MCF 10A (cell line): ENCODE results near the gene LASP1NB.

Source experiments
- BruUV-seq: library from RNA; stranded (reverse); fragments of 400-500 nt; replicated peaks from 2 replicates; lab custom pipeline; 2021; lab: Mats Ljungman, UMichigan
- CTCF ChIA-PET: fragments of 300-600 bp; sonication (Branson Sonifier 250); formaldehyde crosslinking; extraction: SDS; loops from one replicate; lab custom pipeline; 2021; ENCODE audit warnings: antibody characterized with exemption, inconsistent platforms; lab: Yijun Ruan, JAX
- POLR2A ChIA-PET: fragments of 300-600, 350-650 bp; sonication (Branson Sonifier 250); formaldehyde crosslinking; extraction: SDS; loops from one replicate; lab custom pipeline; 2020; ENCODE audit warnings: antibody characterized with exemption, inconsistent platforms; lab: Yijun Ruan, JAX
- DNase-seq: peaks from one replicate; pipeline ENCODE4 v3.0.0-alpha.2; 2018; ENCODE audit not compliant: unreplicated experiment
- H3K27ac Mint-ChIP-seq: one replicate; pipeline ENCODE4 v1.8.0; 2022; ENCODE audit warnings: mild to moderate bottlenecking, low read depth, mixed read lengths; ENCODE audit not compliant: unreplicated experiment
- H3K27me3 Mint-ChIP-seq: one replicate; pipeline ENCODE4 v1.8.0; 2022; ENCODE audit warnings: mixed read lengths; ENCODE audit not compliant: insufficient read depth, unreplicated experiment
- H3K36me3 Mint-ChIP-seq: one replicate; pipeline ENCODE4 v1.8.0; 2022; ENCODE audit warnings: mild to moderate bottlenecking, moderate library complexity, mixed read lengths; ENCODE audit not compliant: insufficient read depth, unreplicated experiment
- H3K4me1 Mint-ChIP-seq: one replicate; pipeline ENCODE4 v1.8.0; 2022; ENCODE audit warnings: mixed read lengths; ENCODE audit not compliant: insufficient read depth, unreplicated experiment
- H3K4me3 Mint-ChIP-seq: one replicate; pipeline ENCODE4 v1.8.0; 2022; ENCODE audit warnings: mild to moderate bottlenecking, moderate library complexity, mixed read lengths; ENCODE audit not compliant: unreplicated experiment
- H3K9me3 Mint-ChIP-seq: one replicate; pipeline ENCODE4 v1.8.0; 2022; ENCODE audit warnings: mixed read lengths; ENCODE audit not compliant: unreplicated experiment
- intact Hi-C: fragments of 100-400 bp; cut with micrococcal nuclease; formaldehyde crosslinking; loops from 2 replicates; pipeline ENCODE4 v1.14.1; 2022
- TF ChIP-seq, protein P1 (sequence below): fragments of 200-600 bp; IDR thresholded peaks from one replicate; pipeline ENCODE4 v1.8.0; 2022; ENCODE audit warnings: antibody characterized with exemption, mild to moderate bottlenecking; ENCODE audit not compliant: unreplicated experiment

The LASP1NB gene

DNA sequence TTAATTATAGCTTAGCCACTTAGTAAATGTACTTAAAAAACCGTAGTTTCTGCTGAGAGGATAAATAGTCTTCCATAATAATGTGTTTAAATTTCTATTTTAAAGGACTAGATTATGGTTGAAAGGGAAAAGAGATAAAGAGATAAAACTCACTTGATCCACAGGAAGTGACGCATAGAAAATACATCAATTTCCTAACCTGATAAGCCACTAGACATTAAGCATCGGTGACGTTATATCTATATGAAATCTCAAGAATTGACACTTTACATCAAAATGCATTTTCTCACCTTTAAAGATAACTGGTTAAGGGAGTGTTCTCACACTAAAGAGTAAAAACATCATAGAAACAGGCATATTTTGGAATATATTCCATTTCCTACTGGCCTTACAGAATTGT is 36.0 kb downstream of the LASP1NB start:
- Mint-ChIP-seq H3K36me3 (no peaks in the 10 kb centered on the region), H3K9me3 (no peaks in the 10 kb centered on the region), H3K4me1 (no peaks in the 10 kb centered on the region), H3K4me3 (no peak overlapping the region), H3K27me3 (no peaks in the 10 kb centered on the region), H3K27ac (no peak overlapping the region)
- ChIA-PET POLR2A (interaction anchor here (0.7 kb wide), 1 partner anchor 23 kb away, joined by 3 read pairs; no protein-coding TSS in a partner anchor), CTCF (no interaction called here)
- no TSS peak for BruUV-seq
- TF ChIP-seq, protein P1, sequence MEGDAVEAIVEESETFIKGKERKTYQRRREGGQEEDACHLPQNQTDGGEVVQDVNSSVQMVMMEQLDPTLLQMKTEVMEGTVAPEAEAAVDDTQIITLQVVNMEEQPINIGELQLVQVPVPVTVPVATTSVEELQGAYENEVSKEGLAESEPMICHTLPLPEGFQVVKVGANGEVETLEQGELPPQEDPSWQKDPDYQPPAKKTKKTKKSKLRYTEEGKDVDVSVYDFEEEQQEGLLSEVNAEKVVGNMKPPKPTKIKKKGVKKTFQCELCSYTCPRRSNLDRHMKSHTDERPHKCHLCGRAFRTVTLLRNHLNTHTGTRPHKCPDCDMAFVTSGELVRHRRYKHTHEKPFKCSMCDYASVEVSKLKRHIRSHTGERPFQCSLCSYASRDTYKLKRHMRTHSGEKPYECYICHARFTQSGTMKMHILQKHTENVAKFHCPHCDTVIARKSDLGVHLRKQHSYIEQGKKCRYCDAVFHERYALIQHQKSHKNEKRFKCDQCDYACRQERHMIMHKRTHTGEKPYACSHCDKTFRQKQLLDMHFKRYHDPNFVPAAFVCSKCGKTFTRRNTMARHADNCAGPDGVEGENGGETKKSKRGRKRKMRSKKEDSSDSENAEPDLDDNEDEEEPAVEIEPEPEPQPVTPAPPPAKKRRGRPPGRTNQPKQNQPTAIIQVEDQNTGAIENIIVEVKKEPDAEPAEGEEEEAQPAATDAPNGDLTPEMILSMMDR: no peak
- intact Hi-C loops: no loop called here
- DNase-seq: no peak

GRCh38 chr17:38967290-38967738 is 41.9 kb downstream of the LASP1NB start, which contains the start of gene FBXO47:
Gene FBXO47 (minus strand): TSS chr17:38967403. CDS start chr17:38963025, 4,378 bp downstream.
- intact Hi-C loops: no loop called here

DNA sequence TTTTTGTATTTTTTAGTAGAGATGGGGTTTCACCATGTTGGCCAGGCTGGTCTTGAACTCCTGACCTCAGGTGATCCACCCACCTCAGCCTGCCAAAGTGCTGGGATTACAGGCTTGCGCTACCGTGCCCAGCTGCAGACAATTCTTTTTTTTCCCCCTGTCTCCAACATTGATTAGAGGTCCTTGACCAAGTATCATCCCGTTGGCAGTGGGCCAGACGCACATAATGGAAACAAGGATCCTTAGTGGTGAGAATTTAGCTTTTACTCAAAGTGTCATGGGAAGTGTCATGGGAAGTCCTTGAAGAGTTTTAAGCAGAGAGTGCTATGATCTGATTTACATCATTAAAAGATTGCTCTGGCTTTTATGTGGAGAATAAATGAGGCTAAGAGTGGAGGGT is 43.9 kb downstream of the LASP1NB start:
- ChIA-PET POLR2A (no interaction called here), CTCF (no interaction called here)
- Mint-ChIP-seq H3K27ac (peak overlapping the region; percentile 6), H3K27me3 (no peaks in the 10 kb centered on the region), H3K4me3 (no peak overlapping the region), H3K36me3 (no peaks in the 10 kb centered on the region), H3K4me1 (peaks cover 12% of the 10 kb centered on the region), H3K9me3 (no peaks in the 10 kb centered on the region)
- TF ChIP-seq, protein P1: no peak
- no TSS peak for BruUV-seq
- no peak for DNase-seq
- intact Hi-C loops: no loop called here

More at GRCh38 chr17:38967290-38967738, 41.9 kb downstream of the LASP1NB start, which contains the start of gene FBXO47:
- H3K27me3 Mint-ChIP-seq: no peaks in the 10 kb centered on the region
- TF ChIP-seq, protein P1: no peak
- peak within 1 kb of the TSS; percentile 73 for H3K4me3 Mint-ChIP-seq
- peak; percentile 96 for DNase-seq
- no peaks in the 10 kb centered on the region for H3K9me3 Mint-ChIP-seq
- CTCF ChIA-PET: no interaction called here
- no peaks in the 10 kb centered on the region for H3K36me3 Mint-ChIP-seq
- H3K27ac Mint-ChIP-seq: peak within 1 kb of the TSS; percentile 36
- no TSS peak for BruUV-seq
- H3K4me1 Mint-ChIP-seq: peaks cover 12% of the 10 kb centered on the region
- POLR2A ChIA-PET: interaction anchor here (0.6 kb wide), 1 partner anchor 233 kb away, joined by 3 read pairs; the partner anchor contains the start of gene RPL19

DNA sequence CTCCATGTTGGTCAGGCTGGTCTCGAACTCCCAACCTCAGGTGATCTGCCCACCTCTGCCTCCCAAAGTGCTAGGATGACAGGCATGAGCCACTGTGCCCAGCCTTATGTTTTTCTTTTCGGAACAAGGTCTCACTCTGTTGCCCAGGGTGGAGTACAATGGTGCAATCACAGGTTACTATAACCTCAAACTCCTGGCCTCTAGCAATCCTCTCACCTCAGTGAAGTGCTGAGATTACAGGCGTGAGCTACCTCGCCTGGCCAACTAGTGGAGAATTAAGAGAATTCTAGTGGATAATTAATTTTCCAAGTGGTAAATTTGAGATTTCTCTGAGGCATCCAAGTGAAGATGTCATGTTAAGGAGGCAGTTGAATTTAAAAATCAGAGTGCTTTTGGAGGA is 44.7 kb downstream of the LASP1NB start:
- ChIA-PET CTCF (interaction anchor here (0.5 kb wide), 1 partner anchor 704 kb away, joined by 3 read pairs; no protein-coding TSS in a partner anchor), POLR2A (no interaction called here)
- H3K27me3 Mint-ChIP-seq: no peaks in the 10 kb centered on the region
- H3K4me3 Mint-ChIP-seq: no peak overlapping the region
- no TSS peak for BruUV-seq
- TF ChIP-seq, protein P1: peak; percentile 7
- H3K9me3 Mint-ChIP-seq: no peaks in the 10 kb centered on the region
- peak; percentile 29 for DNase-seq
- intact Hi-C loops: no loop called here
- no peaks in the 10 kb centered on the region for H3K36me3 Mint-ChIP-seq
- peaks cover 12% of the 10 kb centered on the region for H3K4me1 Mint-ChIP-seq
- no peak overlapping the region for H3K27ac Mint-ChIP-seq
